ENCODE data around the gene EXOC6B. TPM values are rescaled to one million over a fixed set of nuclear protein-coding genes. Genes with fewer than 3 reads are reported as not detected.

The EXOC6B gene
- total and polyA plus RNA-seq, 10 of the 15 experiments (the other 5 are each of a cell fraction or from before 2014, with no cell fraction given) = 0.23 to 2.2 (median 1.2) TPM

- no peak for TF ChIP-seq CHD1 (IDR thresholded peaks at IDR 0.05; ENCODE audit: low read depth, low read length)
- TF ChIP-seq STAT3 (IDR thresholded peaks at IDR 0.05; ENCODE audit: low read depth, low read length) = no peak
- no peak for TF ChIP-seq PBX3 (IDR thresholded peaks at IDR 0.05; ENCODE audit: insufficient replicate concordance, low read depth, low read length)
- no peak for TF ChIP-seq CHD4 (IDR thresholded peaks at IDR 0.05)
- no peak for TF ChIP-seq HDAC2 (IDR thresholded peaks at IDR 0.05)
Measured at GRCh38 chr2:72198532-72199241, 627.1 kb downstream of the EXOC6B start (continued).

GRCh38 chr2:72193723-72194122 lies 632.1 kb downstream of the EXOC6B start:
- CTCF ChIA-PET = no interaction called here
- no TSS peak for BruUV-seq (replicated peaks)
- Histone ChIP-seq H3K4me1 (ENCODE audit: control insufficient read depth, insufficient read depth, low read length) (no peaks in the 10 kb centered on the region), H3K27me3 (replicated peaks in 1 of 2; ENCODE audit: control insufficient read depth in 2 of 2, insufficient read depth in 2 of 2, low read length in 1 of 2) (no peaks in the 10 kb centered on the region), H4K20me1 (ENCODE audit: control insufficient read depth, insufficient read depth) (no peaks in the 10 kb centered on the region), H2AFZ (ENCODE audit: control insufficient read depth, low read depth, low read length) (no peak overlapping the region), H3K9me3 (replicated peaks; ENCODE audit: control insufficient read depth, insufficient read depth, low read length) (no peaks in the 10 kb centered on the region), H3K79me2 (ENCODE audit: control insufficient read depth, insufficient read depth, low read length) (no peaks in the 10 kb centered on the region), H3K9ac (ENCODE audit: control insufficient read depth, insufficient read depth, low read length) (no peak overlapping the region), H3K4me2 (ENCODE audit: control insufficient read depth, insufficient read depth) (no peak overlapping the region), H3K36me3 (ENCODE audit: control insufficient read depth in 2 of 2, insufficient read depth in 2 of 2, low read length in 1 of 2) (no peaks in the 10 kb centered on the region), H3K27ac (ENCODE audit: control insufficient read depth, insufficient read depth) (no peak overlapping the region), H3K4me3 (no peak overlapping the region)
- SMC1A ChIA-PET (ENCODE audit: uncharacterized antibody, unreplicated experiment) = no interaction called here
- DNase-seq (ENCODE audit: low read depth, low spot score) = no peak
- ATAC-seq = no peak
- no peak for FAIRE-seq
- intact Hi-C loops (cut with micrococcal nuclease; ENCODE audit: unreplicated experiment) = no loop called here
- in situ Hi-C loops (cut with MboI) = no loop called here
- POLR2A ChIA-PET = no interaction called here
- RAD21 ChIA-PET (ENCODE audit: unreplicated experiment) = no interaction called here
- no peak for TF ChIP-seq RAD21 (IDR thresholded peaks at IDR 0.05; ENCODE audit: insufficient read depth, low read depth, low read length)
- TF ChIP-seq SMAD5 (IDR thresholded peaks at IDR 0.05; ENCODE audit: low read depth) = no peak
- TF ChIP-seq NFYB (IDR thresholded peaks at IDR 0.05; ENCODE audit: insufficient read depth, low read depth, low read length) = no peak
- no peak for TF ChIP-seq BMI1 (IDR thresholded peaks at IDR 0.05; ENCODE audit: borderline replicate concordance)
- peak; percentile 54; the same call in 1 of the 2 replicates for TF ChIP-seq ZBTB40 (IDR thresholded peaks at IDR 0.05; ENCODE audit: borderline replicate concordance)
- TF ChIP-seq IRF3 (IDR thresholded peaks at IDR 0.05) = no peak
- TF ChIP-seq SMARCA5 (IDR thresholded peaks at IDR 0.05) = no peak
- no peak for TF ChIP-seq IRF4 (IDR thresholded peaks at IDR 0.05; ENCODE audit: low read depth, low read length)

All from GM12878 (cell line).